GM10266 (cell line): ENCODE data around the gene TNS3.

Experiments
- DNase-seq: peaks from one replicate; pipeline ENCODE4 v3.0.0; 2012; ENCODE audit errors: extremely low spot score
- CTCF ChIP-seq: IDR thresholded peaks from 2 replicates; pipeline ENCODE4 v1.5.1; 2012; ENCODE audit warnings: mild to moderate bottlenecking, low read depth; ENCODE audit not compliant: control insufficient read depth, insufficient read depth; ENCODE audit errors: missing control alignments

TNS3 gene

GRCh38 chr7:47313564-47313963, 268.3 kb downstream of the TNS3 start:
- TF ChIP-seq CTCF = no peak
- no peak for DNase-seq

- TF ChIP-seq CTCF = no peak
- DNase-seq = no peak
Measured at GRCh38 chr7:47311891-47312290, 270.0 kb downstream of the TNS3 start.

- TF ChIP-seq CTCF = no peak
- DNase-seq = no peak
Measured at GRCh38 chr7:47310020-47310419, 271.9 kb downstream of the TNS3 start.

- TF ChIP-seq CTCF = no peak
- no peak for DNase-seq
Measured at GRCh38 chr7:47308808-47309207, 273.1 kb downstream of the TNS3 start.

- no peak for TF ChIP-seq CTCF
- DNase-seq = no peak
Measured at GRCh38 chr7:47307311-47307710, 274.6 kb downstream of the TNS3 start.

- DNase-seq = no peak
Measured at GRCh38 chr7:47304727-47305719, 276.9 kb downstream of the TNS3 start.

More at GRCh38 chr7:47304727-47305719, 276.9 kb downstream of the TNS3 start:
- no peak for TF ChIP-seq CTCF
